Upper lobe of left lung (tissue), 4 donors: ENCODE data around the gene PRKACB.

Experiments used
- CTCF ChIP-seq, 6 experiments: fragments of 450-650 bp in 4 of 6; fragments of 200-600 bp in 2 of 6; sonication (generic) in 2 of 6; IDR thresholded peaks; one replicate each; pipeline ENCODE4 v1.5.1; 2016 to 2019; ENCODE audit warnings: antibody characterized with exemption in 6 of 6
- POLR2A ChIP-seq, 4 donors: fragments of 450-650 bp; IDR thresholded peaks; one replicate each; pipeline ENCODE4 v1.5.1; 2016 to 2017; ENCODE audit warnings: antibody characterized with exemption in 4 of 4, mild to moderate bottlenecking in 2 of 4
- POLR2AphosphoS5 ChIP-seq, 2 donors: sonication (generic); formaldehyde crosslinking; IDR thresholded peaks; one replicate each; pipeline ENCODE4 v1.5.1; 2017; ENCODE audit warnings: antibody characterized with exemption in 2 of 2

DNA sequence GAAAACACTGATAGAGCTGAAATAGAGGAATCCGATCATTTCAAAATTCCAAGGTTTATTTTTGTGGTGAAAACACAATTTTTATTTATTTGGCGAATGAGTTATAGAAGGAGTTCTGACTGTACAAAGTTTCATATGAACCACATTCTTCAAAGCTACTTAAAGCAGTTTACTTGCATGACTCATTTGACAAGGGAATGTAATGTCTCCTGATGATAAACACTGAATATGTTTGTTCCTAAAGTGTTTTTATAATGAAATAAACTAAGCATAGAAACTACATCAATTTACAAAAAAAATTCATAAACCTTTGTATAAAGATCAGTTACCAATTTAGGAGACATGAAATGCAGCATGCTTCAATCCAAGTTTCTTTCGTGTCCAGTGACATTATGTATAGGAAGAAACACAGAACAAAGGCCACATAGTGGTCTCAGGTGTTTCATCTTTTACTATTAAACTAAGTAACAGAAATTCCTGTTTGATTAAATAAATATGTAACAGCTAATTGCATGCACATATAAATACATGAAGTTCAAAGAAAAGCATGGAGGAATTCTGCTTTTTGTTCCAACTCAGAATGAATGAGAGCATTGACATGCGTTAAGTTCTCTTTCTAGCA lies 2.5 kb downstream of the PRKACB start:
- no peak for TF ChIP-seq CTCF (IDR thresholded peaks at IDR 0.05)
- TF ChIP-seq POLR2AphosphoS5 (IDR thresholded peaks at IDR 0.05): no peak
- no peak for TF ChIP-seq POLR2A (IDR thresholded peaks at IDR 0.05)
